Astrocyte (in vitro differentiated cells and primary cell): Measurements from ENCODE around the gene ITGA8.

Experiments used
- CTCF ChIP-seq: IDR thresholded peaks from 2 replicates; pipeline ENCODE4 v1.5.1; 2011; ENCODE audit warnings: low read depth, mild to moderate bottlenecking, inconsistent platforms, low read length, moderate library complexity; ENCODE audit not compliant: insufficient read depth
- EZH2 ChIP-seq: IDR thresholded peaks from 2 replicates; pipeline ENCODE4 v1.6.1; 2012; ENCODE audit warnings: mild to moderate bottlenecking, low read length, inconsistent platforms; ENCODE audit not compliant: insufficient read depth

- TF ChIP-seq EZH2 (no peak), CTCF (no peak)
Observed at GRCh38 chr10:15740261-15740660, 20.5 kb upstream of the ITGA8 start.
